Erythroblast (primary cell): ENCODE measurements around the gene AQP1.

Experiments used
- GATA1 ChIP-seq: IDR thresholded peaks from 2 replicates; pipeline ENCODE4 v1.6.1; 2011; ENCODE audit warnings: low read depth, mild to moderate bottlenecking, control low read depth, low read length, moderate library complexity
- POLR2A ChIP-seq: IDR thresholded peaks from 2 replicates; pipeline ENCODE4 v1.6.1; 2011; ENCODE audit warnings: mild to moderate bottlenecking, low read length

GRCh38 chr7:30963842-30964241 is 52.2 kb downstream of the AQP1 start, which contains the start of gene GHRHR:
- no peak for TF ChIP-seq POLR2A
- no peak for TF ChIP-seq GATA1
